K562 (cell line): ENCODE data around the gene DTX4. TPM values are rescaled to one million over a fixed set of nuclear protein-coding genes. Genes with fewer than 3 reads are reported as not detected.

Experiments
- E2F3 ChIP-seq: fragments of 250-450 bp; sonication (Bioruptor Pico); IDR thresholded peaks from 2 replicates; pipeline ENCODE4 v1.4.0; 2020; ENCODE audit warnings: mild to moderate bottlenecking
- FOXK1 ChIP-seq: sonication (generic); formaldehyde crosslinking; IDR thresholded peaks from 2 replicates; pipeline ENCODE4 v1.8.0; 2022; ENCODE audit warnings: missing genetic modification reagents, mild to moderate bottlenecking, borderline replicate concordance
- JUNB ChIP-seq: fragments of 450-650 bp; formaldehyde crosslinking; conservative IDR thresholded peaks from 2 replicates; pipeline ENCODE4 v1.4.0; 2020; ENCODE audit warnings: mild to moderate bottlenecking
- PRPF4 ChIP-seq: fragments of 200-400 bp; formaldehyde crosslinking; IDR thresholded peaks from one replicate; pipeline ENCODE4 v1.6.1; 2017; ENCODE audit warnings: low read length, low read depth, mild to moderate bottlenecking; ENCODE audit not compliant: insufficient read depth, poor library complexity, severe bottlenecking
- RBBP5 ChIP-seq: fragments of 200-600 bp; sonication (generic); IDR thresholded peaks from 2 replicates; pipeline ENCODE4 v1.6.1; 2012; ENCODE audit warnings: borderline replicate concordance, mild to moderate bottlenecking, low read length, control low read depth, inconsistent platforms; ENCODE audit not compliant: insufficient read depth, poor library complexity, severe bottlenecking
- ZNF212 ChIP-seq: fragments of 450-650 bp; formaldehyde crosslinking; IDR thresholded peaks from 2 replicates; pipeline ENCODE4 v1.4.0; 2020; ENCODE audit warnings: mild to moderate bottlenecking
- ZNF217 ChIP-seq: sonication (generic); formaldehyde crosslinking; IDR thresholded peaks from 2 replicates; pipeline ENCODE4 v1.8.0; 2022; ENCODE audit warnings: mild to moderate bottlenecking, missing genetic modification reagents
- polyA plus RNA-seq, 8 experiments: library from polyadenylated mRNA; depleted of rRNA in 4 of 8; stranded (reverse) in 5 of 8; unstranded in 3 of 8; fragments of >200 nt; fragmentation: Nextera tagmentation in 2 of 8; fragmentation: Illumina TruSeq in 1 of 8; extraction: Ambion mirVana in 2 of 8; extraction: Trizol in 1 of 8; gene quantifications; 2 replicates each; pipeline versions ENCODE4 v1.2.1 to v1.2.3, GENCODE V29; 2011 to 2014; ENCODE audit warnings: inconsistent platforms in 1 of 8, missing spikeins in 1 of 8
- total RNA-seq, 7 experiments: library from RNA; depleted of rRNA in 6 of 7; stranded (reverse); fragments of >200 nt in 6 of 7; fragmentation: Illumina TruSeq in 2 of 7; extraction: Trizol in 2 of 7; gene quantifications; 2 replicates each; pipeline versions ENCODE4 v1.2.1 to v1.2.3, GENCODE V29; 2011 to 2021; ENCODE audit warnings: low replicate concordance in 1 of 7
- TF ChIP-seq, protein P1 (sequence below): fragments of 250-450 bp; sonication (Bioruptor Pico); IDR thresholded peaks from 2 replicates; pipeline ENCODE4 v1.5.0; 2020; ENCODE audit warnings: mild to moderate bottlenecking, borderline replicate concordance
- TF ChIP-seq, protein P2 (sequence below): sonication (generic); formaldehyde crosslinking; IDR thresholded peaks from 2 replicates; pipeline ENCODE4 v1.8.1; 2023; ENCODE audit warnings: mild to moderate bottlenecking, missing genetic modification reagents
- TF ChIP-seq, protein P3 (sequence below): IDR thresholded peaks from 2 replicates; pipeline ENCODE4 v1.6.1; 2011; ENCODE audit warnings: borderline replicate concordance, low read depth, mild to moderate bottlenecking, moderate library complexity, low read length; ENCODE audit not compliant: insufficient read depth, poor library complexity, severe bottlenecking
- TF ChIP-seq, protein P4 (sequence below): fragments of 250-450 bp; sonication (Bioruptor Pico); IDR thresholded peaks from 2 replicates; pipeline ENCODE4 v1.4.0; 2020; ENCODE audit warnings: mild to moderate bottlenecking, moderate library complexity, borderline replicate concordance
- TF ChIP-seq, protein P5 (sequence below): sonication (generic); formaldehyde crosslinking; IDR thresholded peaks from 2 replicates; pipeline ENCODE4 v1.8.0; 2022; ENCODE audit warnings: mild to moderate bottlenecking, low read depth, missing genetic modification reagents
- TF ChIP-seq, protein P6 (sequence below): fragments of 450-650 bp; IDR thresholded peaks from 2 replicates; pipeline ENCODE4 v1.6.1; 2016; ENCODE audit warnings: antibody characterized with exemption

Gene DTX4
- total and polyA plus RNA-seq, 9 of the 15 experiments (the other 6 are each of a cell fraction or from before 2014, with no cell fraction given): 0.03 to 0.47 (median 0.04) TPM; not detected in 4

DNA sequence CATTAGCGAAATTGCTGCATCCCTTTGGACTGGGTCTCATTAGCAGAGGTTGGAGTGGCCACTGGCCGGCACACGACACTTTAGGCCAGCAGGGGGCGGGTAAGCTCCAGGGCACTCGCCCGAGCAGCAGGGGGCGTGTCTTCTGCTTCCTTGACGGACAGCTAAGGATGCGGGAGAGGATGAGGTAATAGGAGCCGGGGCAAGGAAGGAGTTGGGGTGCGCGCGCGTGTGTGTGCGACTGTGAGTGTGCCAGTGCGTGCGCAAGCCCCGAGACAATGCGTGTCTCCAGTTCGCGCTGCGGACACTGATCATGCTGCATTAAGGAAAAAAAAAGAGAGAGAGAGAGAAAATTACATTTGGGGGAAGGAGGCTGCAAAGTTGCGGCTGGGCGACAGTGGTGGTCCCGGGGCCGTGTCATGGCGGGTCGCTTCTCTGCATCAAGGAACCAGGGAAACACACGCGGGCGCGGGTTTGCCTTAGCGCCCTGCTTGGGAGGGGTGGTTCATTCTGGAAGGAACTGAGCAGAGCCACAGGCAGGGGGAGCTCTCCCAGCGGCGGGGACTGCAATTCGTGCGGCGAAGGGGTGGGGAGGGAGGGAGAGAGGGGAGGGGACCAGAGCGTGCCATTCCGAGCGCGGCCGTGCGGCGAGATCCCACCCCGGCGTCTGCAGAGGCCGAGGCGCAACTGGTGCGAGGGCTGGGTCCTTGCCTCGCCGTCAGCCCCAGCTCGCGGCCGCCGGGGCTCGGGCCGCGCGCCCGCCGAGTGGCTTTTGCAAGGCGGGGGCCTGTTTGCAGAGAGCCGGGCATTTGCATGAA lies at the start of gene DTX4 (continued):
- TF ChIP-seq, protein P1, sequence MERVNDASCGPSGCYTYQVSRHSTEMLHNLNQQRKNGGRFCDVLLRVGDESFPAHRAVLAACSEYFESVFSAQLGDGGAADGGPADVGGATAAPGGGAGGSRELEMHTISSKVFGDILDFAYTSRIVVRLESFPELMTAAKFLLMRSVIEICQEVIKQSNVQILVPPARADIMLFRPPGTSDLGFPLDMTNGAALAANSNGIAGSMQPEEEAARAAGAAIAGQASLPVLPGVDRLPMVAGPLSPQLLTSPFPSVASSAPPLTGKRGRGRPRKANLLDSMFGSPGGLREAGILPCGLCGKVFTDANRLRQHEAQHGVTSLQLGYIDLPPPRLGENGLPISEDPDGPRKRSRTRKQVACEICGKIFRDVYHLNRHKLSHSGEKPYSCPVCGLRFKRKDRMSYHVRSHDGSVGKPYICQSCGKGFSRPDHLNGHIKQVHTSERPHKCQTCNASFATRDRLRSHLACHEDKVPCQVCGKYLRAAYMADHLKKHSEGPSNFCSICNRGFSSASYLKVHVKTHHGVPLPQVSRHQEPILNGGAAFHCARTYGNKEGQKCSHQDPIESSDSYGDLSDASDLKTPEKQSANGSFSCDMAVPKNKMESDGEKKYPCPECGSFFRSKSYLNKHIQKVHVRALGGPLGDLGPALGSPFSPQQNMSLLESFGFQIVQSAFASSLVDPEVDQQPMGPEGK (CRISPR knock-in tag): no peak
- TF ChIP-seq RBBP5 (no peak), FOXK1 (CRISPR knock-in tag) (no peak), ZNF212 (CRISPR knock-in tag) (no peak), ZNF217 (CRISPR knock-in tag) (no peak), JUNB (CRISPR knock-in tag) (no peak), E2F3 (CRISPR knock-in tag) (no peak), PRPF4 (no peak)
- TF ChIP-seq, protein P2, sequence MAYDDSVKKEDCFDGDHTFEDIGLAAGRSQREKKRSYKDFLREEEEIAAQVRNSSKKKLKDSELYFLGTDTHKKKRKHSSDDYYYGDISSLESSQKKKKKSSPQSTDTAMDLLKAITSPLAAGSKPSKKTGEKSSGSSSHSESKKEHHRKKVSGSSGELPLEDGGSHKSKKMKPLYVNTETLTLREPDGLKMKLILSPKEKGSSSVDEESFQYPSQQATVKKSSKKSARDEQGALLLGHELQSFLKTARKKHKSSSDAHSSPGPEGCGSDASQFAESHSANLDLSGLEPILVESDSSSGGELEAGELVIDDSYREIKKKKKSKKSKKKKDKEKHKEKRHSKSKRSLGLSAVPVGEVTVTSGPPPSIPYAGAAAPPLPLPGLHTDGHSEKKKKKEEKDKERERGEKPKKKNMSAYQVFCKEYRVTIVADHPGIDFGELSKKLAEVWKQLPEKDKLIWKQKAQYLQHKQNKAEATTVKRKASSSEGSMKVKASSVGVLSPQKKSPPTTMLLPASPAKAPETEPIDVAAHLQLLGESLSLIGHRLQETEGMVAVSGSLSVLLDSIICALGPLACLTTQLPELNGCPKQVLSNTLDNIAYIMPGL (CRISPR knock-in tag): no peak
- TF ChIP-seq, protein P3, sequence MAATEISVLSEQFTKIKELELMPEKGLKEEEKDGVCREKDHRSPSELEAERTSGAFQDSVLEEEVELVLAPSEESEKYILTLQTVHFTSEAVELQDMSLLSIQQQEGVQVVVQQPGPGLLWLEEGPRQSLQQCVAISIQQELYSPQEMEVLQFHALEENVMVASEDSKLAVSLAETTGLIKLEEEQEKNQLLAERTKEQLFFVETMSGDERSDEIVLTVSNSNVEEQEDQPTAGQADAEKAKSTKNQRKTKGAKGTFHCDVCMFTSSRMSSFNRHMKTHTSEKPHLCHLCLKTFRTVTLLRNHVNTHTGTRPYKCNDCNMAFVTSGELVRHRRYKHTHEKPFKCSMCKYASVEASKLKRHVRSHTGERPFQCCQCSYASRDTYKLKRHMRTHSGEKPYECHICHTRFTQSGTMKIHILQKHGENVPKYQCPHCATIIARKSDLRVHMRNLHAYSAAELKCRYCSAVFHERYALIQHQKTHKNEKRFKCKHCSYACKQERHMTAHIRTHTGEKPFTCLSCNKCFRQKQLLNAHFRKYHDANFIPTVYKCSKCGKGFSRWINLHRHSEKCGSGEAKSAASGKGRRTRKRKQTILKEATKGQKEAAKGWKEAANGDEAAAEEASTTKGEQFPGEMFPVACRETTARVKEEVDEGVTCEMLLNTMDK: peak; percentile 61
- TF ChIP-seq, protein P4, sequence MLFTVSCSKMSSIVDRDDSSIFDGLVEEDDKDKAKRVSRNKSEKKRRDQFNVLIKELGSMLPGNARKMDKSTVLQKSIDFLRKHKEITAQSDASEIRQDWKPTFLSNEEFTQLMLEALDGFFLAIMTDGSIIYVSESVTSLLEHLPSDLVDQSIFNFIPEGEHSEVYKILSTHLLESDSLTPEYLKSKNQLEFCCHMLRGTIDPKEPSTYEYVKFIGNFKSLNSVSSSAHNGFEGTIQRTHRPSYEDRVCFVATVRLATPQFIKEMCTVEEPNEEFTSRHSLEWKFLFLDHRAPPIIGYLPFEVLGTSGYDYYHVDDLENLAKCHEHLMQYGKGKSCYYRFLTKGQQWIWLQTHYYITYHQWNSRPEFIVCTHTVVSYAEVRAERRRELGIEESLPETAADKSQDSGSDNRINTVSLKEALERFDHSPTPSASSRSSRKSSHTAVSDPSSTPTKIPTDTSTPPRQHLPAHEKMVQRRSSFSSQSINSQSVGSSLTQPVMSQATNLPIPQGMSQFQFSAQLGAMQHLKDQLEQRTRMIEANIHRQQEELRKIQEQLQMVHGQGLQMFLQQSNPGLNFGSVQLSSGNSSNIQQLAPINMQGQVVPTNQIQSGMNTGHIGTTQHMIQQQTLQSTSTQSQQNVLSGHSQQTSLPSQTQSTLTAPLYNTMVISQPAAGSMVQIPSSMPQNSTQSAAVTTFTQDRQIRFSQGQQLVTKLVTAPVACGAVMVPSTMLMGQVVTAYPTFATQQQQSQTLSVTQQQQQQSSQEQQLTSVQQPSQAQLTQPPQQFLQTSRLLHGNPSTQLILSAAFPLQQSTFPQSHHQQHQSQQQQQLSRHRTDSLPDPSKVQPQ (CRISPR knock-in tag): no peak
- TF ChIP-seq, protein P5, sequence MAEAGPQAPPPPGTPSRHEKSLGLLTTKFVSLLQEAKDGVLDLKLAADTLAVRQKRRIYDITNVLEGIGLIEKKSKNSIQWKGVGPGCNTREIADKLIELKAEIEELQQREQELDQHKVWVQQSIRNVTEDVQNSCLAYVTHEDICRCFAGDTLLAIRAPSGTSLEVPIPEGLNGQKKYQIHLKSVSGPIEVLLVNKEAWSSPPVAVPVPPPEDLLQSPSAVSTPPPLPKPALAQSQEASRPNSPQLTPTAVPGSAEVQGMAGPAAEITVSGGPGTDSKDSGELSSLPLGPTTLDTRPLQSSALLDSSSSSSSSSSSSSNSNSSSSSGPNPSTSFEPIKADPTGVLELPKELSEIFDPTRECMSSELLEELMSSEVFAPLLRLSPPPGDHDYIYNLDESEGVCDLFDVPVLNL: 0 out of 2 replicates have a peak, but pooled peaks have one; percentile 58
- TF ChIP-seq, protein P6, sequence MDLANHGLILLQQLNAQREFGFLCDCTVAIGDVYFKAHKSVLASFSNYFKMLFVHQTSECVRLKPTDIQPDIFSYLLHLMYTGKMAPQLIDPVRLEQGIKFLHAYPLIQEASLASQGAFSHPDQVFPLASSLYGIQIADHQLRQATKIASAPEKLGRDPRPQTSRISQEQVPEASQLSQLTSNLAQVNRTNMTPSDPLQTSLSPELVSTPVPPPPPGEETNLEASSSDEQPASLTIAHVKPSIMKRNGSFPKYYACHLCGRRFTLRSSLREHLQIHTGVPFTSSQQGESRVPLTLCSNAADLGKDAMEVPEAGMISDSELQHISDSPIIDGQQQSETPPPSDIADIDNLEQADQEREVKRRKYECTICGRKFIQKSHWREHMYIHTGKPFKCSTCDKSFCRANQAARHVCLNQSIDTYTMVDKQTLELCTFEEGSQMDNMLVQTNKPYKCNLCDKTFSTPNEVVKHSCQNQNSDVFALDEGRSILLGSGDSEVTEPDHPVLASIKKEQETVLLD: 0 out of 2 replicates have a peak, but pooled peaks have one; percentile 44
